ENCODE measurements around the gene TACR1. TPM values are rescaled to one million over a fixed set of nuclear protein-coding genes. Genes with fewer than 3 reads are reported as not detected.

The TACR1 gene
- total RNA-seq, 1 experiment from 2014 or later, result not detected

GRCh38 chr2:75204833-75205232 is 5.5 kb upstream of the TACR1 start:
- Histone ChIP-seq H3K9ac (ENCODE audit: low read length) (no peak overlapping the region), H3K9me3 (ENCODE audit: control insufficient read depth in 1 of 2, insufficient read depth in 1 of 2, low read depth in 1 of 2, low read length in 2 of 2) (no peaks in the 10 kb centered on the region), H3K4me1 (ENCODE audit: control insufficient read depth in 1 of 2, insufficient read depth in 2 of 2, low read length in 2 of 2) (no peaks in the 10 kb centered on the region), H3K4me3 (replicated peaks in 1 of 2; ENCODE audit: low read depth in 1 of 2, low read length in 2 of 2) (no peak overlapping the region), H2AFZ (ENCODE audit: low read depth, low read length, poor library complexity, severe bottlenecking) (no peak overlapping the region), H3K36me3 (ENCODE audit: control insufficient read depth in 1 of 2, insufficient read depth in 2 of 2, low read length in 2 of 2) (no peaks in the 10 kb centered on the region), H3K4me2 (ENCODE audit: low read length) (no peak overlapping the region), H4K20me1 (ENCODE audit: insufficient read depth) (no peaks in the 10 kb centered on the region), H3K27ac (ENCODE audit: low read depth, low read length) (no peak overlapping the region), H3K9me2 (ENCODE audit: insufficient read depth) (no peaks in the 10 kb centered on the region), H3K79me2 (ENCODE audit: insufficient read depth, low read length) (no peaks in the 10 kb centered on the region), H3K27me3 (ENCODE audit: insufficient read depth, low read length) (peaks cover 45% of the 10 kb centered on the region)
- DNase-seq (ENCODE audit: low read depth, low spot score), result no peak
- ChIA-PET POLR2A (no interaction called here), RAD21 (ENCODE audit: low non-redundant PET in 1 of 2, low total read pairs in 2 of 2, uncharacterized antibody in 2 of 2, unreplicated experiment in 2 of 2) (no interaction called here), CTCF (no interaction called here)
- BruUV-seq (replicated peaks), result no TSS peak
- no peak for TF ChIP-seq YY1 (IDR thresholded peaks at IDR 0.05; ENCODE audit: extremely low read depth, insufficient replicate concordance, low read depth, low read length)
- no peak for TF ChIP-seq POLR2A (IDR thresholded peaks at IDR 0.05; ENCODE audit: borderline replicate concordance, extremely low read depth, insufficient read depth, insufficient read length)
- no peak for TF ChIP-seq CEBPB (IDR thresholded peaks at IDR 0.05; ENCODE audit: low read depth)
- no peak for TF ChIP-seq SIN3A (IDR thresholded peaks at IDR 0.05; ENCODE audit: low read depth)
- TF ChIP-seq SP1 (IDR thresholded peaks at IDR 0.05; ENCODE audit: low read depth), result no peak
- TF ChIP-seq EZH2 (IDR thresholded peaks at IDR 0.05), result no peak
- TF ChIP-seq CBX3 (IDR thresholded peaks at IDR 0.05; ENCODE audit: low read depth), result no peak
- TF ChIP-seq FOSL1 (IDR thresholded peaks at IDR 0.05; ENCODE audit: low read depth), result no peak
- no peak for TF ChIP-seq ATF3 (IDR thresholded peaks at IDR 0.05)
- TF ChIP-seq ELF1 (IDR thresholded peaks at IDR 0.05; ENCODE audit: borderline replicate concordance, low read depth), result no peak
- no peak for TF ChIP-seq CTCF (IDR thresholded peaks at IDR 0.05 in 2 of 3, conservative IDR thresholded peaks at IDR 0.05 in 1 of 3; ENCODE audit: borderline replicate concordance in 1 of 3, insufficient read depth in 1 of 3, low read depth in 2 of 3, low read length in 2 of 3)
- no peak for TF ChIP-seq REST (IDR thresholded peaks at IDR 0.05; ENCODE audit: low read depth)
- no peak for TF ChIP-seq RAD21 (IDR thresholded peaks at IDR 0.05; ENCODE audit: low read depth)
- no peak for TF ChIP-seq EGR1 (IDR thresholded peaks at IDR 0.05; ENCODE audit: low read depth)
- TF ChIP-seq TCF7L2 (IDR thresholded peaks at IDR 0.05; ENCODE audit: borderline replicate concordance, extremely low read depth, insufficient read depth, insufficient read length), result no peak
- TF ChIP-seq JUND (IDR thresholded peaks at IDR 0.05), result no peak
- no peak for TF ChIP-seq MAX (IDR thresholded peaks at IDR 0.05)
- TF ChIP-seq ZFX (IDR thresholded peaks at IDR 0.05), result no peak
- TF ChIP-seq ZBTB33 (IDR thresholded peaks at IDR 0.05; ENCODE audit: extremely low read depth, insufficient replicate concordance, low read length), result no peak
- TF ChIP-seq ZNF274 (IDR thresholded peaks at IDR 0.05; ENCODE audit: low read depth, low read length), result no peak
- no peak for ATAC-seq
- intact Hi-C loops (cut with micrococcal nuclease), result no loop called here

Data from HCT116 (cell line).